Activated T-helper 1 cell treated with anti-CD3 and anti-CD28 coated beads, Interleukin-12 subunit alpha, Interleukin-12 subunit beta, Interleukin-2, Interleukin-4 antibody, amounts not matched to agents 30 ng/mL and 10 ng/mL and 1 ng/mL, durations not matched to agents 14 hours and 24 hours and 36 hours (primary cell): ENCODE results near the gene ADAMTS14. TPM values are rescaled to one million over a fixed set of nuclear protein-coding genes. Genes with fewer than 3 reads are reported as not detected.

Experiments used
- DNase-seq: peaks from one replicate; pipeline ENCODE4 v3.0.0; 2021; ENCODE audit warnings: low spot score
- H3K27ac Mint-ChIP-seq: one replicate; pipeline ENCODE4 v1.8.0; 2021; ENCODE audit warnings: mild to moderate bottlenecking, mixed read lengths
- H3K27me3 Mint-ChIP-seq: one replicate; pipeline ENCODE4 v1.8.0; 2022; ENCODE audit warnings: mild to moderate bottlenecking, moderate library complexity, mixed read lengths; ENCODE audit not compliant: insufficient read depth
- H3K36me3 Mint-ChIP-seq: one replicate; pipeline ENCODE4 v1.8.0; 2021; ENCODE audit warnings: low read depth, mixed read lengths
- H3K4me1 Mint-ChIP-seq: one replicate; pipeline ENCODE4 v1.8.0; 2021; ENCODE audit warnings: low read depth, mixed read lengths
- H3K4me3 Mint-ChIP-seq: one replicate; pipeline ENCODE4 v1.8.0; 2021; ENCODE audit warnings: mild to moderate bottlenecking, moderate library complexity, mixed read lengths
- H3K9me3 Mint-ChIP-seq: one replicate; pipeline ENCODE4 v1.8.0; 2021; ENCODE audit warnings: mixed read lengths
- intact Hi-C: fragments of 100-400 bp; cut with micrococcal nuclease; formaldehyde crosslinking; loops from one replicate; pipeline ENCODE4 v1.15.1; 2024
- total RNA-seq: library from RNA; stranded (reverse); gene quantifications from 2 replicates; pipeline ENCODE4 v1.2.3, GENCODE V29; 2022

ADAMTS14 gene
- total RNA-seq, 1 donor from 2014 or later = 0.21 TPM

- no peak overlapping the region for H3K27ac Mint-ChIP-seq
- peaks cover 2% of the 10 kb centered on the region for H3K27me3 Mint-ChIP-seq
- no peaks in the 10 kb centered on the region for H3K36me3 Mint-ChIP-seq
- no peaks in the 10 kb centered on the region for H3K9me3 Mint-ChIP-seq
- DNase-seq = no peak
- no peak overlapping the region for H3K4me3 Mint-ChIP-seq
- H3K4me1 Mint-ChIP-seq = peaks cover 26% of the 10 kb centered on the region
- intact Hi-C loops = no loop called here
These were observed 9.4 kb downstream of the ADAMTS14 start for GRCh38 chr10:70681731-70682005.

- intact Hi-C loops = no loop called here
- Mint-ChIP-seq H3K27ac (no peak overlapping the region), H3K4me3 (no peak overlapping the region), H3K9me3 (no peaks in the 10 kb centered on the region), H3K4me1 (peaks cover 22% of the 10 kb centered on the region), H3K27me3 (peaks cover 2% of the 10 kb centered on the region), H3K36me3 (no peaks in the 10 kb centered on the region)
- no peak for DNase-seq
These were observed 10.8 kb downstream of the ADAMTS14 start for GRCh38 chr10:70682920-70683600.

GRCh38 chr10:70683601-70683934 lies 11.3 kb downstream of the ADAMTS14 start:
- H3K27ac Mint-ChIP-seq = peak overlapping the region; percentile 45
- no peaks in the 10 kb centered on the region for H3K9me3 Mint-ChIP-seq
- peaks cover 20% of the 10 kb centered on the region for H3K4me1 Mint-ChIP-seq
- no peaks in the 10 kb centered on the region for H3K36me3 Mint-ChIP-seq
- intact Hi-C loops = no loop called here
- peaks cover 2% of the 10 kb centered on the region for H3K27me3 Mint-ChIP-seq
- no peak overlapping the region for H3K4me3 Mint-ChIP-seq
- no peak for DNase-seq

- peaks cover 2% of the 10 kb centered on the region for H3K27me3 Mint-ChIP-seq
- H3K27ac Mint-ChIP-seq = peak overlapping the region; percentile 45
- H3K36me3 Mint-ChIP-seq = no peaks in the 10 kb centered on the region
- no peak overlapping the region for H3K4me3 Mint-ChIP-seq
- intact Hi-C loops = no loop called here
- no peak for DNase-seq
- no peaks in the 10 kb centered on the region for H3K9me3 Mint-ChIP-seq
- H3K4me1 Mint-ChIP-seq = peaks cover 20% of the 10 kb centered on the region
These were observed 11.6 kb downstream of the ADAMTS14 start for GRCh38 chr10:70683940-70684339.

- Mint-ChIP-seq H3K4me1 (peaks cover 20% of the 10 kb centered on the region), H3K27me3 (peaks cover 2% of the 10 kb centered on the region), H3K9me3 (no peaks in the 10 kb centered on the region), H3K36me3 (no peaks in the 10 kb centered on the region), H3K4me3 (no peak overlapping the region), H3K27ac (no peak overlapping the region)
- intact Hi-C loops = no loop called here
- no peak for DNase-seq
These were observed 12.1 kb downstream of the ADAMTS14 start for GRCh38 chr10:70684374-70684773.

GRCh38 chr10:70684839-70685454 lies 12.6 kb downstream of the ADAMTS14 start:
- Mint-ChIP-seq H3K36me3 (no peaks in the 10 kb centered on the region), H3K27ac (no peak overlapping the region), H3K9me3 (no peaks in the 10 kb centered on the region), H3K27me3 (peaks cover 2% of the 10 kb centered on the region), H3K4me1 (peaks cover 20% of the 10 kb centered on the region), H3K4me3 (no peak overlapping the region)
- DNase-seq = no peak
- intact Hi-C loops = no loop called here

GRCh38 chr10:70685455-70685911 lies 13.2 kb downstream of the ADAMTS14 start:
- Mint-ChIP-seq H3K4me1 (peaks cover 20% of the 10 kb centered on the region), H3K36me3 (no peaks in the 10 kb centered on the region), H3K27ac (no peak overlapping the region), H3K4me3 (no peak overlapping the region), H3K27me3 (peaks cover 2% of the 10 kb centered on the region), H3K9me3 (no peaks in the 10 kb centered on the region)
- intact Hi-C loops = no loop called here
- no peak for DNase-seq

GRCh38 chr10:70688828-70689227 lies 16.5 kb downstream of the ADAMTS14 start:
- H3K9me3 Mint-ChIP-seq = no peaks in the 10 kb centered on the region
- intact Hi-C loops = no loop called here
- no peaks in the 10 kb centered on the region for H3K4me1 Mint-ChIP-seq
- no peaks in the 10 kb centered on the region for H3K36me3 Mint-ChIP-seq
- H3K4me3 Mint-ChIP-seq = no peak overlapping the region
- DNase-seq = no peak
- H3K27ac Mint-ChIP-seq = no peak overlapping the region
- no peaks in the 10 kb centered on the region for H3K27me3 Mint-ChIP-seq

- intact Hi-C loops = no loop called here
- Mint-ChIP-seq H3K27me3 (no peaks in the 10 kb centered on the region), H3K4me3 (no peak overlapping the region), H3K27ac (no peak overlapping the region), H3K9me3 (no peaks in the 10 kb centered on the region), H3K4me1 (no peaks in the 10 kb centered on the region), H3K36me3 (no peaks in the 10 kb centered on the region)
- DNase-seq = no peak
These were observed 17.4 kb downstream of the ADAMTS14 start for GRCh38 chr10:70689661-70690060.

GRCh38 chr10:70690589-70690988 lies 18.3 kb downstream of the ADAMTS14 start:
- Mint-ChIP-seq H3K4me1 (no peaks in the 10 kb centered on the region), H3K36me3 (no peaks in the 10 kb centered on the region), H3K27ac (no peak overlapping the region), H3K9me3 (no peaks in the 10 kb centered on the region), H3K4me3 (no peak overlapping the region), H3K27me3 (no peaks in the 10 kb centered on the region)
- DNase-seq = no peak
- intact Hi-C loops = no loop called here

- Mint-ChIP-seq H3K4me1 (no peaks in the 10 kb centered on the region), H3K36me3 (no peaks in the 10 kb centered on the region), H3K27me3 (no peaks in the 10 kb centered on the region), H3K27ac (no peak overlapping the region), H3K9me3 (no peaks in the 10 kb centered on the region), H3K4me3 (no peak overlapping the region)
- intact Hi-C loops = no loop called here
- DNase-seq = no peak
These were observed 19.3 kb downstream of the ADAMTS14 start for GRCh38 chr10:70691611-70692010.

GRCh38 chr10:70692043-70692603 lies 19.8 kb downstream of the ADAMTS14 start:
- intact Hi-C loops = no loop called here
- Mint-ChIP-seq H3K27ac (no peak overlapping the region), H3K9me3 (no peaks in the 10 kb centered on the region)

GRCh38 chr10:70693619-70694335 lies 21.5 kb downstream of the ADAMTS14 start:
- no peak for DNase-seq
- Mint-ChIP-seq H3K4me3 (no peak overlapping the region), H3K9me3 (no peaks in the 10 kb centered on the region), H3K27me3 (no peaks in the 10 kb centered on the region), H3K27ac (no peak overlapping the region), H3K4me1 (no peaks in the 10 kb centered on the region), H3K36me3 (no peaks in the 10 kb centered on the region)
- intact Hi-C loops = no loop called here

More at GRCh38 chr10:70692043-70692603, 19.8 kb downstream of the ADAMTS14 start:
- H3K4me3 Mint-ChIP-seq = no peak overlapping the region
- DNase-seq = no peak
- no peaks in the 10 kb centered on the region for H3K4me1 Mint-ChIP-seq
- H3K36me3 Mint-ChIP-seq = no peaks in the 10 kb centered on the region
- H3K27me3 Mint-ChIP-seq = no peaks in the 10 kb centered on the region
